Keratinocyte (primary cell): ENCODE measurements around the gene ATXN2L. TPM values are rescaled to one million over a fixed set of nuclear protein-coding genes. Genes with fewer than 3 reads are reported as not detected.

Source experiments
- DNase-seq: peaks from one replicate; pipeline ENCODE4 v3.0.0-alpha.2; 2011; ENCODE audit warnings: low read depth, missing footprints, low spot score
- FAIRE-seq: peaks from 2 replicates; lab custom pipeline; 2011; peaks lifted over from hg19 to GRCh38; lab: Jason Lieb, UNC
- H2AFZ ChIP-seq: 2 replicates; pipeline ENCODE4 v1.6.0; 2012; ENCODE audit warnings: low read length, control low read depth, inconsistent platforms; ENCODE audit not compliant: control insufficient read depth
- H3K27ac ChIP-seq: 2 replicates; pipeline ENCODE4 v1.5.1; 2011; ENCODE audit warnings: low read length; ENCODE audit not compliant: control insufficient read depth, insufficient read depth
- H3K27me3 ChIP-seq: 3 replicates; pipeline ENCODE4 v1.6.0; 2011; ENCODE audit warnings: low read length; ENCODE audit not compliant: control insufficient read depth, insufficient read depth; ENCODE audit errors: extremely low read depth
- H3K36me3 ChIP-seq, 2 experiments: 2 replicates in 1 of 2; 3 replicates in 1 of 2; pipeline ENCODE4 v1.5.1; 2011; ENCODE audit warnings: low read length in 2 of 2, mild to moderate bottlenecking in 1 of 2; ENCODE audit not compliant: control insufficient read depth in 2 of 2, insufficient read depth in 2 of 2; ENCODE audit errors: extremely low read depth in 1 of 2
- H3K4me1 ChIP-seq: 3 replicates; pipeline ENCODE4 v1.5.1; 2011; ENCODE audit warnings: low read length; ENCODE audit not compliant: control insufficient read depth, insufficient read depth; ENCODE audit errors: extremely low read depth
- H3K4me2 ChIP-seq: 3 replicates; pipeline ENCODE4 v1.6.0; 2011; ENCODE audit warnings: low read depth, low read length; ENCODE audit not compliant: control insufficient read depth, insufficient read depth; ENCODE audit errors: extremely low read depth
- H3K4me3 ChIP-seq, 3 experiments: fragments of 200-600 bp in 1 of 3; sonication (generic) in 1 of 3; 2 replicates in 2 of 3; 3 replicates in 1 of 3; pipeline ENCODE4 v1.5.1; 2011 to 2016; ENCODE audit warnings: low read length in 3 of 3, mild to moderate bottlenecking in 3 of 3, control low read depth in 2 of 3, inconsistent platforms in 1 of 3, low read depth in 1 of 3, mixed read lengths in 1 of 3, mixed run types in 1 of 3, moderate library complexity in 1 of 3; ENCODE audit not compliant: control insufficient read depth in 2 of 3, insufficient read depth in 2 of 3; ENCODE audit errors: extremely low read depth in 1 of 3
- H3K79me2 ChIP-seq: 2 replicates; pipeline ENCODE4 v1.6.0; 2012; ENCODE audit warnings: low read length; ENCODE audit not compliant: control insufficient read depth, insufficient read depth
- H3K9ac ChIP-seq: 3 replicates; pipeline ENCODE4 v1.6.0; 2011; ENCODE audit warnings: low read length; ENCODE audit not compliant: control insufficient read depth, insufficient read depth; ENCODE audit errors: extremely low read depth
- H3K9me1 ChIP-seq: 3 replicates; pipeline ENCODE4 v1.6.0; 2011; ENCODE audit warnings: low read length; ENCODE audit not compliant: control insufficient read depth, insufficient read depth; ENCODE audit errors: extremely low read depth
- H3K9me3 ChIP-seq: 2 replicates; pipeline ENCODE4 v1.5.1; 2012; ENCODE audit warnings: low read depth, low read length; ENCODE audit not compliant: control insufficient read depth
- H4K20me1 ChIP-seq: 3 replicates; pipeline ENCODE4 v1.6.0; 2011; ENCODE audit warnings: low read length; ENCODE audit not compliant: control insufficient read depth, insufficient read depth; ENCODE audit errors: extremely low read depth
- CTCF ChIP-seq, 3 experiments: IDR thresholded peaks in 1 of 3; conservative IDR thresholded peaks in 1 of 3; optimal IDR thresholded peaks in 1 of 3; 2 replicates in 2 of 3; 3 replicates in 1 of 3; pipeline versions ENCODE3 to v1.5.1; 2011; ENCODE audit warnings: low read length in 3 of 3, mild to moderate bottlenecking in 3 of 3, moderate library complexity in 2 of 3, control low read depth in 1 of 3, inconsistent platforms in 1 of 3; ENCODE audit not compliant: insufficient read depth in 2 of 3; ENCODE audit errors: extremely low read depth in 1 of 3
- EZH2 ChIP-seq: IDR thresholded peaks from one replicate; pipeline ENCODE4 v1.6.1; 2012; ENCODE audit warnings: inconsistent platforms, mild to moderate bottlenecking, low read length, moderate library complexity
- dilution Hi-C: fragments of 300-500 bp; cut with MboI; formaldehyde crosslinking; loops from one replicate; pipeline ENCODE4 v1.7.0; 2020; ENCODE audit warnings: low sequenced_read_pairs; ENCODE audit not compliant: extremely low pct_ligation_motif_present
- polyA plus RNA-seq, 5 experiments: library from polyadenylated mRNA; depleted of rRNA in 3 of 5; stranded (reverse) in 3 of 5; stranded (forward) in 1 of 5; unstranded in 1 of 5; fragments of >200 nt; gene quantifications; 1 replicate in 1 of 5; 2 replicates in 3 of 5; 3 replicates in 1 of 5; pipeline versions ENCODE4 v1.2.1 to v1.2.3, GENCODE V29; 2011 to 2012; ENCODE audit warnings: missing spikeins in 2 of 5, low read depth in 1 of 5, low replicate concordance in 1 of 5

ATXN2L gene
- polyA plus RNA-seq, 1 donor (not counting 4 experiments of a cell fraction or from before 2014, with no cell fraction given): 11.8 TPM

DNA sequence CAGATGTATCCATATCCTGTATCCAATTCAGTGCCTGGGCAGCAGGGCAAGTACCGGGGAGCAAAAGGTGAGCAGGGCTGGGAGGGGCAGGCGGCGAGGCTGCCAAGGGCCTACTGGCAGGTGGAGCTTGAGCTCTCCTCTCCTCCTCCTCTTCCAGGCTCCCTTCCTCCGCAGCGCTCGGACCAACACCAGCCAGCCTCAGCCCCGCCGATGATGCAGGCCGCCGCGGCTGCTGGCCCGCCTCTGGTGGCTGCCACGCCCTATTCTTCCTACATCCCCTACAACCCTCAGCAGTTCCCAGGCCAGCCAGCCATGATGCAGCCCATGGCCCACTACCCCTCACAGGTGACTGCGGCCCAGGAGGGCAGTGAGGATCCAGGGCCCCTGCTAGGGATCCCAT lies 11.6 kb downstream of the ATXN2L start:
- Histone ChIP-seq H4K20me1 (peaks cover 7% of the 10 kb centered on the region), H3K36me3 (peaks cover 59 to 65% of the 10 kb centered on the region in 2 experiments), H2AFZ (no peak overlapping the region), H3K4me1 (no peaks in the 10 kb centered on the region), H3K9ac (no peak overlapping the region), H3K27me3 (no peaks in the 10 kb centered on the region), H3K9me3 (no peaks in the 10 kb centered on the region), H3K27ac (no peak overlapping the region), H3K4me3 (no peak overlapping the region), H3K4me2 (no peak overlapping the region), H3K79me2 (peaks cover 19% of the 10 kb centered on the region), H3K9me1 (no peaks in the 10 kb centered on the region)
- dilution Hi-C loops: no loop called here
- no peak for DNase-seq
- TF ChIP-seq EZH2: no peak
- no peak for TF ChIP-seq CTCF (optimal IDR thresholded peaks at IDR 0.05 in 1 of 3, IDR thresholded peaks at IDR 0.05 in 1 of 3, conservative IDR thresholded peaks at IDR 0.05 in 1 of 3; ENCODE audit: extremely low read depth in 1 of 3, insufficient read depth in 2 of 3, low read length in 3 of 3)
- FAIRE-seq: no peak

DNA sequence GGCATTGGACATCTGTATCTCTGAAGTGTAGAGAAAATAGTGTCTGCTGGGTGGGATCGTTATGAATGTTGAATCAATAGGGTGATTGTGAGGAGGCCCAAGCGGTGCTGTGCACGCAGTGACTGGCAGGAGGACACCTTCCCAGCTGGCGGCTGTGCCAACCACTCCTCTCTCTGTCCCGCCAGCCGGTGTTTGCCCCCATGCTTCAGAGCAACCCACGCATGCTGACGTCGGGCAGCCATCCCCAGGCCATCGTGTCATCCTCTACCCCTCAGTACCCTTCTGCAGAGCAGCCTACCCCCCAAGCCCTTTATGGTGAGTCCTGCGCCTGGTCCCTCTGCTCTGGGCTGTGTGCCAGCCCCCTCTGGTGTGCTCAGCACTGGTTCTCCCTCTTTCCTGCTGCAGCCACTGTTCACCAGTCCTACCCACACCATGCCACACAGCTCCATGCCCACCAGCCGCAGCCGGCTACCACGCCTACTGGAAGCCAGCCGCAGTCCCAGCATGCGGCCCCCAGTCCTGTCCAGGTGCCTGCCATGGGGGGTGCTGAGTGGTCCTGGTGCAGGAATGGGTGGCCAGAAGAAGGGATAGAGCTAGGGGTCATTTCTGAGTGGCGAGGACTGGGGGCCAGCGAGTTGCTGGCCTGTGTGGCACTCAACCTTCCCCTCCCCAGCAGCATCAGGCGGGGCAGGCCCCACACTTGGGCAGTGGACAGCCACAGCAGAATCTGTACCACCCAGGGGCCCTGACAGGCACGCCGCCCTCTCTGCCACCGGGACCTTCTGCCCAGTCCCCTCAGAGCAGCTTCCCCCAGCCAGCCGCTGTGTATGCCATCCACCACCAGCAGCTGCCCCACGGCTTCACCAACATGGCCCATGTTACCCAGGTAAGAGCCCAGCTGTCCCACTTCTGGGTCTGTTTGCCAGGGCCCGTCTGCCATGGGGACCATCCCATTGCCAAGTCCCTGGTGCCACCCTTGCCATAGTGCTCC lies 12.4 kb downstream of the ATXN2L start:
- peaks cover 2% of the 10 kb centered on the region for H4K20me1 ChIP-seq
- no peak for DNase-seq
- no peak overlapping the region for H3K4me3 ChIP-seq
- H3K27ac ChIP-seq: no peak overlapping the region
- no peaks in the 10 kb centered on the region for H3K9me3 ChIP-seq
- H3K79me2 ChIP-seq: peaks cover 12% of the 10 kb centered on the region
- H3K36me3 ChIP-seq: peaks cover 52 to 57% of the 10 kb centered on the region in 2 experiments
- no peak overlapping the region for H2AFZ ChIP-seq
- no peaks in the 10 kb centered on the region for H3K9me1 ChIP-seq
- H3K9ac ChIP-seq: no peak overlapping the region
- H3K4me2 ChIP-seq: no peak overlapping the region
- no peak for FAIRE-seq
- dilution Hi-C loops: no loop called here
- no peaks in the 10 kb centered on the region for H3K4me1 ChIP-seq
- TF ChIP-seq CTCF (optimal IDR thresholded peaks at IDR 0.05 in 1 of 3, IDR thresholded peaks at IDR 0.05 in 1 of 3, conservative IDR thresholded peaks at IDR 0.05 in 1 of 3; ENCODE audit: extremely low read depth in 1 of 3, insufficient read depth in 2 of 3, low read length in 3 of 3) (no peak), EZH2 (no peak)
- no peaks in the 10 kb centered on the region for H3K27me3 ChIP-seq
